Stimulated activated CD4-positive, alpha-beta T cell treated with anti-CD3 and anti-CD28 coated beads, Interleukin-12 subunit alpha, Interleukin-12 subunit beta, amount 100 ng/mL, for 4 hours (primary cell): ENCODE data around the gene CASK.

Experiments
- DNase-seq: peaks from one replicate; pipeline ENCODE4 v3.0.0-alpha.2; 2020

The CASK gene

DNA sequence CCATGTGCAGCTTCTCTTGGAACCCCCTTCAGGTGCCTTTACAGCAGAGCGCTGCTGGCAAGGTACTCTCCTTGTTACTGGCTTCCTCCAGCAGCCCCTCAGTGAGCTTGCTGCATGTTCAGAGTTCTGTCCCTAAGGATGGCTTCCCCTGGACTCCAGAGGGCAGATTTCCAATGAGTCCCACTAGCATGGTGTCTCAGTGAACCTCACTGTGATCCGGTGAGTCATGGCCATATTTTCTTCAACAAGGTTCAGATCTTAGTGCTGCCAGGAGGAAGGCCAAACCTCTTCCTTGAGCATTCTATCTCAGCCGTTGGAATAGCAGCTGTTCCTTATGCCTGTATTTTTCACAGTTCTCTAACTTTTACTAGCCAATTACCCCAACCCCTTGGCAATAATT, 98.8 kb downstream of the CASK start:
- DNase-seq: no peak

DNA sequence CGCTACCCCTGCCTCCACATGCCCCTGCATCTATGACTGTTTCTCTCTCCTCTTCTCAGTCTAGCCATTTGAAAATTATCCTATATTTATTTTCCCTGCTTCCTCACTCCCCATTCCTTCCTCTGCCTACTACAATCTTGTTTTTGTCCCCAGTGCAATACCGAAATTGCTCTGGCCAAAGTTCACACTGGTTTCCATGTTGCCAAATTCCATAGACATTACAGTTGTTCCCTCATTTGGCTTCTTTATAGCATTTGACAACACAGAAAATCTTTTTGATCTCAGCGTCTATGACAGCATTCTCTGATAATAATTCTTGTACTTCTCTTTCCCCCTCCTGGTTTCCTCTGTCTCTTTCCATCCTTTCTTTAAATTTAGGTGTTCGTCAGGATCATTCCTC, 100.0 kb downstream of the CASK start:
- DNase-seq: no peak

DNA sequence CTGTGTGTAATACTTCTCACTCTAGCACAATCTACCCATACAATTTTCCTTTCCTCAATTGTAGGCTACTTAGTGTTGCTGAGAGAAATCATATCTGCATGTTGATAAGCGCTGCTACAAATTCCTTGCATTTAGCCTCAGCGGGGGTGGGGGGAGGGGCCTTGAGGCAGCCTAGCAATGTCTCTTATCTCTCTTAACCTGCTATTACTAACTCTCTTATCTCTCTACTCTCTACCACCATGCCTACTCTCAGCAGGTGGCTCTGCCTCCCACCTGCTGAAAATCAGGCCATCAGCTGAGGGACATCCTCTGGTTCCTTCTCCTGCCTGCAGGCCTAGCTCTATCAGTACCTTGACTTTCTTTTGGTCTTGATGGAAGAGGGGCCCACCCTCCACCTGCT, 100.5 kb downstream of the CASK start:
- DNase-seq: no peak

DNA sequence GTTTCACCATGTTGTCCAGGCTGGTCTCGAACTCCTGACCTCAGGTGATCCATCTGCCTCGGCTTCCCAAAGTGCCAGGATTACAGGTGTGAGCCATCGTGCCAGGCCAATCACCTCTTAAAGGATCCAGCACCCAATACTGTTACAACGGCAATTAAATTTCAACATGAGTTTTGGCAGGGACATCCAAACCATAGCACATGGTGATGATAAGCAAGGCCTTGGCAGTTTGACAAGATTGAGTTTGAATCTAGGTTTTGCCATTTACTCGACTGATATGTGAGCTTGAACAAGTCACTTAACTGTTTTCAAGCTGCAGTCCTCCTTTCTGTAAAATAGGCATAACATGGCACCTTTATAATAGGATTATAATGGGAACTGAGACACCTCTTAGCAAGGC, 115.3 kb downstream of the CASK start:
- DNase-seq: no peak

DNA sequence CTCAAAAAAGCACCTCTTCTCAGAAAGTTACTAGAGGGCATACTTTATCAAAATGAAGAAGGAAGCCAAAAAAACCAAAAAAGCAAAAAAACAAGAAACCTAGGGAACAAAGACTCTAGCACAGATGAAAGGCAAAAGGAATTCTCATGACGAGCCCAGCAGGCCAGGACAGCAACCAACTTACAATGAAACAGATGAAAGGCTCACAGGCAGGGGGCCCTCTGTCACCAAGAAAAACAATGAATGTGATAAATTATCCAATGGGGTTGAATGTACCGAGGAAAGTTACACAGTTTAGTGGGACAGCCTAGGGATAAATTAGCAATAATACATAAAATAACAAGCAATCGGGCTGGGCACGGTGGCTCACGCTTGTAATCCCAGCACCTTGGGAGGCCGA, 120.4 kb downstream of the CASK start:
- DNase-seq: no peak

DNA sequence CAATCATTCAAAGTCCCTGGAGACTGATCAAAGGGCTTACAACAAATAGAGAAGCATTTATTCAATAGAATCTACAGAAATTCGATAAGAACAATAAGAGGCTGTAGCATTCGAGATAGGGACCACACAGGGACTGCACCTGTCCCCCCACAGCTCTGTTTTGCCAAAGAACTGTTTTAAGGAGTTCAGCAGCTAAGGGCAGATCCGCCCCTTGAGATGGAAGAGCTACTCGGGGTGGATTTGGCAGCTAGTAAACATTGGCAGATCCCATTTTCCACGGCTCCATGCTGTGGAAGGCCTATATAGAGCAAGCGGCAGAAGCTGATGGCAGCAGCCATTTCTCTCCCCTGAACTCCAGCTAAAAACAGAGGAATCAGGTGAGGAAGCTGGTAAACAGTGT, 123.7 kb downstream of the CASK start:
- no peak for DNase-seq

DNA sequence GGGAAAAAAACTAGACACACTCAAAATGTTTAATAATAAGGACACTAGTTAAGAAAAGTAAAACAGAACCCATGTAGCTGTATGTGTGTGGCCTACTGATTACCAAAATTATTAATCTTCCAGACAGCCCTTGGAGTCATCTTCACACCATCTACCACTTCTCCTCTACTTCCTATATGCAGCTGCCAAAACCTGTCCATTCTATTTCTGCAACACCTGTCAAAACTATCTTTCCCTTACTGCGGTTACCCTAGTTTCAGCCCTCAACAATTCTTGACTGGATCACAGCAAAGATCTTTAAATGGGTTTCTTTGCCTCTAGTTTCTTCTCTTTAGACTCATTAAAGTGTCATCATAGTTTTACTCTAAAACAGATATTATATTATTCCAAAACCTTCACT, 126.8 kb downstream of the CASK start:
- DNase-seq: no peak

DNA sequence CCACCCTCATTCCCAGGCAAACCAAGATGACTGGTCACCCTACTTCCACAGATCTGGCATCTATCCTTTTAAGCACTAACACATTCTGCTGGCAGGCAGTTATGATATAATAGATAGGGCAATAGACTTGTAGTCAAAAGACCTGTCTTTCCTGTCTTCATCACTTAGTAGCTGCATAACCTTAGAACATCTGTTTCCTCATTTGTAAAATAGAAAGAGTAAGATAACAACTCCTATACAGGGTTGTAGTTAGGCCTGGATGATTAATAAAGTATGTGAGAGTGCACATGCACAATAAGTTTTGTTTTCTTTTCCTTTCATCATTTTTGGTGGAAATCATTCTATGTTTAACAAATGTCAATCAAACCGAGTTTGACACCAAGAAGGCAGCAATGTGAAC, 127.3 kb downstream of the CASK start:
- DNase-seq: no peak

DNA sequence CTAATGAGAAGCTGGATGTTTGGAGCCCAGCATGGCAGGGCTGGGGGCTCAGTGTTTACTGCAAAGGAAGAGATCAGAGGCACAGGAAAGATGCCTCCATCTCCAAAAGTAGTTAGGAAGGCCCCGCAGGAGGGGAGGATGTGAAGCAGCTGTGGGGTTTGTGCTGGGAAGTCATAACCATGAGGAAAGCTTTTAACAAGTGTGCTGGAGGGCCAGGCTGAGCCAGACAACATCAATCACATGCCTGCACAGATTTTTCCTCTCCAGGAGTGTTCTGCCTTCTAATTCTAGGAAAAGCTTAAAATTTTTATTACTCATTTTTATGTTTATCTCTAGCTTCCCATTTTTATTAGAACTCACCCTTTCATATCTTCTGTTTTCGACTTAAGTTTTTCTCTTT, 134.0 kb downstream of the CASK start:
- no peak for DNase-seq

DNA sequence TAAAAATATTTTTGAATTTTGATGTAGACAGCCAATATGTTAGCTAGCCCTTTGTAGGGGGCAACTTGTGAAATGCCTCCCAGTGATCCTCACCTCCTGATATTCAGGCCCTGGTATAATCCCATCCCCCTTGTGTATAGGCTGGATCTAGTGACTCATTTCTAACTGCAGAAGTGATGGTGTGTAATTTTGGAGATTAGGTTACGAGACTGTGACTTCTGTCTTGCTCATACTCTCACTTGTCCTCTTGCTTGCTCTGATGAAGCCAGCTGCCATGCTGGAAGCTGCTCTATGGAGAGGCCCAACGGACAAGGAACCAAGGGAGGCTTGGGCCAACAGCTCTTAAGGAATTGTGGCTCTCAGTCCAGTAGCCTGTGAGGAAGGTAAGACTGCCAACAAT, 137.7 kb downstream of the CASK start:
- no peak for DNase-seq

DNA sequence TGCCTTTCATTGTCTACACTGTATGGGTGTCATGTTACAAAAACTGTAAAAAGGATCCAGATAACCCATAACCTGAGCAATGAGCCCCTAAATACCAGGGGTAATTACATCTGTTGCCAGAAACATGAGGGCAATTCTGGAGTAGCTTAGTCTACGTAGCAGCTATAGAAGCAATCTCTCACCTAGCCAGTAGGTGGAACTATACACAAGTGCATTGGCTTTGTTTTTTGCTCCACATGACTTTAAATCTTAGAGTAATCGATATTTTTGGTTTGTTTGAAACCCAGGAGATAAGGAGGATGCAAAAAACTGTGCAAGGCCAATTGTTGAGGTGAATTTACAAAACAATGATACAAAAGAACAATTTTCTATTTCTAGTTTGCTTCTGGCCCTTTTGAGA, 141.9 kb downstream of the CASK start:
- DNase-seq: no peak

DNA sequence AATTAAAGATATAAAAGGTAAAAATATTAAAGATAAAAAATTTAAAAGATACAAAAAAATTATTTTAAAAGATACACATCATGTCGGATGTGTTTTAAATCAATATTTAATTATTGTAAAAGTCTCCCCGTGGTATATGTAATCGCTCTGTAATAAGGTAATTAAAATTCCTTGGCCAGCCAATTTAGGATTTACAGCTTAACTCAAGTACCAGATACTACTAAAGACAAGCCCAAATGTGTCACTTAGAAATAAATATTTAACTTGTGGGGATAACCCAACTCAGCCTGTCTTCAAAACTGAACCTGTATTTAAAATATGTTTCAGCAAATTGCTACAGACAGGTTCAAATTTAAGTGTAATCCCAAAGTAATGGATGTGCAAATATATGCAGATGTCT, 143.4 kb downstream of the CASK start:
- no peak for DNase-seq

DNA sequence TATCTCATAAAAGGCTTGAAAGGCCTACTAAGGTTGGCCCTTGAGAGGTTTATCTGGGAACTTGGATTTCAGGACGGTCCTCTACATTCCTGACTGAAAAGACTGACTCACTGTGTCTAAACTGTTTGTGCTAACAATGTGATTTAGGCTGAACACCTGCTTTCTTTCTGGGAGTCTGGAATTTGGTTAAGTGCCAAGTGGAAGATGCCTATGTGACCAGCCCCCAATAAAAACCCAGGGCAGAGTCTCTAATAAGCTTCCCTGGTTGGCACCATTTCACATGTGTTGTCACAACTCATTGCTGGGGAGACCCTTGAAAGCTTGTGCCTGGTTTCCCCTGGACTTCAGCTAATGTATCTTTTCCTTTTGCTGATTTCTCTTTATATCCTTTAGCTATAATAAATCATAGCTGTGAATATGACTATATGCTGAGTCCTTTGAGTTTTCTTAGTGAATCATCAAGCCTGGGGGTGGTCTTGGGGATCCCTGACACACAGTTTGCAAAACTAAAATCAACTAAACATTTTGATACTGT, 144.3 kb downstream of the CASK start:
- DNase-seq: no peak

DNA sequence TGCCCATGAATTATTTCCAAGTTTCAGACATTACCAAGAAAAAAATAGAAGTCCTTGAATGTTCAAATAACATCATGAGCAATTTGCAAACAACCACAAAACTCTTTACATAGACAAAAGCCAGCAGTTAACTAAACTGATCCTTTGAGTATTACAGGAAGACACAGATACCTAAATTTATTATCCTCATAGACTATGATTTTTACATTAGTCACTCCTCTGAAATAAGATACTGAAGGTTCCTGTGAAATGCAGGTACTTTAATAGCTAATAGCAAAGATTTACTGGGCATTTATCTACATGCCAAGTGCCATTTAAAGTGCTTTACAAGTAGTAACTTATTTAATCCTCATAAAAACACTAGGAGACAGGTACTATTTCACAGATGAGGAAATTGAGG, 161.7 kb downstream of the CASK start:
- no peak for DNase-seq

DNA sequence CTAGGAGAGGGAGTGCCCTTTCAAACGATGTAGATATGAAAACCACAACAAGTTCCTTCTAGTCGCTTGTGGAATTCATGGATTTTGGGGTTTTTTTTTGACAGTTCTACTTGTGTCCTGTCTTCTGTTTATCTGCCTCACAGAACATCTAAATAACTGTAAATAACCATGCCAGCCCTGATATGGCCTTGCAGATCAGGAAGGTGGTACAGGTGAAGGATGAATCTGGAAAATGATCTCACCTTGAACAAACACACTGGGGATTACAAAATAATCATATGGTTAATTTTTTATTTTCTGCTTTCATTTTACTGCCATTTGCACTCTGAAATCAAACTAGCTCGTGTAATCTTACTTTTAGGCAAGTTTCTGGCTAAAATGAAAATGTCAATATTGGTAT, 162.2 kb downstream of the CASK start:
- no peak for DNase-seq

DNA sequence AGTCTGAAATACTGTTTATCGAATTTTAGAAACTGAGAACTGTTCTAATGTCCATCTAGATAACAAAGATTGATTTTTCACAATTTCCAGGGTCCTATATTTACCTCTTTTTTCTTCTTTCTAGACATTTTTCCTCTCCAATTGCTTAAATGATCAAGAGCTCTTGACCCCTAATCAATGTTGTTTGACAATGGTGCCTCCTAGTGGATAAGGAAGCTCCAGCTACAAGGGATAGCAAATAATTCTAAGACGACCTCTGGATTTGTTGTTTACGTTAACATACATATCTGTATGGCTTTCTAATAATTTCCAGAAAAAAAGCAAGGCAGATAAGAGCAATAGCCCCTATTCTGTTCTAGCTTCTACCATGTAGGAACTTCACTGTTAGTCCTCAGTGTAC, 163.5 kb downstream of the CASK start:
- no peak for DNase-seq

DNA sequence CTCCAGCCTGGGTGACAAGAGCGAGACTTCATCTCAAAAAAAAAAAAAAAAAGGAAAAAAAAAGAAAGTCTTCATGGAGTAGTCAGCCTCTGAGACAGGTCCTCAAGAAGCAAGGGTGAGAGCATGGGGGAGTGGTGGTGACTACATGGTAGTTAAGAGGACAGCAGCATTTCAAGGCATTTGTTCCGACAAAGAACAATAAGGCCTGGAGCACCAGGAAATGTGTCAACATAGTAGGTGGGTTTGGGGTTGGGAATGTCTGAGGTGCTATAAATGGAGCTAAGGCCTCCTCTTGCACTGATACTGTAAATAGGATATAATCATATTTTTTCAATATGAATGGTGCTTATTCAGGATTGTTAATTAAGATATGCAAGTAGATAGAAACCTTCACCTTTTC, 165.0 kb downstream of the CASK start:
- no peak for DNase-seq

DNA sequence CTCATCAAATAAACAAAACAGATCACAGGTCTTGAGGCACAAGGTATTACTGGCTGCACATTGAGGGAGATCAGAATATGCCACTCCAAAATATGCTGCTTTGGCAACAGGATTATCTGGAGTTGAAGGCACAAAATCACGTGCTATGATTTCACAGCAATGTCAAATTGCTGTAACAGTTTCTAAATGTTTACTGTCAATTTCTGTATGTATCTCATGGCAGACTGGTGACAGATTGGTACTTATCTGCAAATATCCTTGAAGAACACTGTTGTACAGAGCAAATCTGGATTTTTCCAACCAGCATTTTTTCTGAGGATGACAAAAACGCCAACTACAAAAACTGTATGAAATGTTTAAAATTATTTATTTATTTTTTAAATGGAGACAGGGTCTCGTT, 172.6 kb downstream of the CASK start:
- no peak for DNase-seq

DNA sequence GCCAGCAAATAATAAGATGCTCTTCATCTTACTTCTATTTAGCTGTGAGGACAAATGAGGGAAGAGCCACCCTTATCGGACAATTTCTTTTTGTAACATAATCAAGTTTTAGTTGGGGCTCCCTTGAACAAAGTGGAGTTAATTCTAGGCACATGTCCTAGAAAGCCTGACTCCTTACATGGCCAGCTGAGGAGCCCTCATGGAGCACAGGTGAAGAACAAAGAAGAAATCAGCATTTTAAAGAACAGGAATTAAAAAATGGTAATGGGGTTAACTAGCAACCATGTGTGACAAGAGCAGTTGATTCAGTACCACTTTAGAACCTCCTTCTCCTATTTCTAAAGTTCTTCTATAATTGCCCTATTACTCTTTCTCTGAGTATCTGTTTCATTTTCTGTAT, 183.5 kb downstream of the CASK start:
- no peak for DNase-seq

DNA sequence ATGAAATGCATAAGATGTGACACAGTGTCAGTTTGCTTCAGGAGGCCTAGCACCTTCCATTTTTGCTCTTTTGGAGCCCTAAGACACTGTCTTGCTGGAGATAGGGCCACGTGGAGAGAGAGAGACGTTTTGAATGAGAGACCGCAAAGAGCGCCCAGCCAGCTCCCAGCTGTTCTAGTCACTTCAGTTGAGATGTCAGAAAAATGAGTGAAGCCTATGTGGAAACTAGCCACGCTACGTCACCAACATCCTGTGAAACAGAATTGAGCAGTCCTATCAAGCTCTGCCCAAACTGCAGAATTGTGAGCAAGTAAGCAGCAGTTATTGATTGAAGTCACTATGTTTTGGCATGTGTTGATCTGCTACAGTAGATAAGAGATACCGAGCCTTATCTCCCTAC, 186.3 kb downstream of the CASK start:
- no peak for DNase-seq

DNA sequence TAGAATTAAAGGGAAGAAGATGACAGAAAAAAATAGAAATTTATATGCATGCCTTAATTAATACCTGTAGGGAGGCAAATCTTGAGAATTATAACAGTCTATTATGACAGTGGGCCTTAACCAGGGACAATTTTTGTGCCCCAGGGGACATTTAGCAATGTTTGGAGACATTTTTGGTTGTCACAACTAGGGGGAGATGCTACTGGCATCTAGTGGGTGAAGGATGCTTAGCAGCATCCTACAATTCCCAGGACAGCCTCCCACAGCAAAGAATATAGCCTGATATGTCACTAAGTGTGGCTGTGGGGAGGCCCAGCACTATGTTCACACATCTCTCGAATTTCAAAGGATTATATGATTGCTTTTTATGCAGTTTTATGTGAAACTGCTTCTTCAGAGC, 188.8 kb downstream of the CASK start:
- DNase-seq: no peak

DNA sequence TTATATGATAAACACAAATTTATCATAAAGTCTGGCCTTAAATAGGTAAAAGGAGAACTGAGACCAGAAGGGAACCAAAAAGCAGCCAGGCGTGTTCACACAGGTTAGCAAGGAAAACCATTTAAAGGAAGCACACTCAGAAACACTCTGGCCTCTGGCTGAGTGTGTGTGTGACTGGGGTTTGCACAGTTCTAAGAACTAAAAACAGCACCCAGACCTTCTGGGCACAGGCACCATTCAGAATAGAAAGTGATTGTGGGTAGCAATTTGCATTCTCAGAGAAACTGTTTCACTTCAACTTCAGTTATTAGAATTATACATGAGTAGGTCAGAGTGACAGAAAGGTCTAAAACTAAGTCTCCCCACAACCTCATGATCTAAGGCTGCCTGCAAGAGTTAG, 189.4 kb downstream of the CASK start:
- DNase-seq: no peak

DNA sequence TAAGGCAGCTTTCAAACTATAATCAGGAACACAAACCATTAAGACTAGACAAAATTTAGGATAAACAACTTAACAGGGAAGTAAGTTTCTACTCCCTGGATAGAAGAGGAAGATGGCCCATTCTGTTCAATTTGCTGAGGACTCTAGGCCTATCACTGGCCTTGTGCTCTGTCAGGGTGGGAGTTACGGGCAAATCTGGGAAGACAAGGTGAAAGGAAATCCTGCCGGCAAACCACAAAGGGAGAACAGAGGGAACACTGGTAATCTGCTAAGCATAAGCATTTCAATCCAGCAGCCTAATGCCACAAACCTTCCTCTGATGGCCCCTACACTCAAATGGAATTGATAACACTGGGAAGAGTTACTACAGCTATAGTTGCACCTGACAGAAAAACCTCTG, 191.1 kb downstream of the CASK start:
- no peak for DNase-seq

DNA sequence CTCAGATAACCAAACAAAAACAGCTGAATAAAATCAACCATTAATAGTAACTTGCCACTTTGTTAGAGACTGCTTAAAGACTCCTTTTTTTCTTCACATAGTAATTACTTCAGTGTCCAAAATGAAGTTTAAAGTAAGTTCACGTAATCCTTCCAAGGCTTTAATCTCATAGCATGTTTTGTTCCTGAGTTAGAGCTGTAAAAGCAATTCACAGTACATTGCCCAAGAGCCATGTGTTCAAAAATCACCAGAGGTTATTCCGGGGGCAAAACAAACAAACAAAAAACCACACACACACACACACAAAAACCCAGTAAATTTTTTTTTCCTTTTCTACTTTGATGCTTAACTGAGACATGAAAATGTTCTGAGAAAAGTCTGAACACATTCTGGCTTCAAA, 193.3 kb downstream of the CASK start:
- DNase-seq: no peak

DNA sequence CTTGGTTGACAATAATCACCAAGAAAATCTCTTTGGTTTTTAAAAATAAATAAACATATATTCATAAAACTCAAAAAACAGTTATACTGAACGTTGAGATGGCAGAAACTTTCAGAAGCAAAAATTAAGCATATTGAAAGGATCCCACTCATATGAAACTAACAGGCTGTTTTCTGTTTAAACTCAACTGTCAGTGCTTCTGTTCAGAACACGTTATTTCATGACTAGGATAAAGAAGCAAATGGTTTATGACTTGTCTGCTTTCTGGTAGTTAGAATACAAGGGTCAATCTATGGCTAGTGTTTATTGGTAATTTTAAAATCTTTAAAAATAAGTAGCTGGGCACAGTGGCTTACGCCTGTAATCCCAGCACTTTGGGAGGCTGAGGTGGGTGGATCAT, 195.2 kb downstream of the CASK start:
- no peak for DNase-seq

DNA sequence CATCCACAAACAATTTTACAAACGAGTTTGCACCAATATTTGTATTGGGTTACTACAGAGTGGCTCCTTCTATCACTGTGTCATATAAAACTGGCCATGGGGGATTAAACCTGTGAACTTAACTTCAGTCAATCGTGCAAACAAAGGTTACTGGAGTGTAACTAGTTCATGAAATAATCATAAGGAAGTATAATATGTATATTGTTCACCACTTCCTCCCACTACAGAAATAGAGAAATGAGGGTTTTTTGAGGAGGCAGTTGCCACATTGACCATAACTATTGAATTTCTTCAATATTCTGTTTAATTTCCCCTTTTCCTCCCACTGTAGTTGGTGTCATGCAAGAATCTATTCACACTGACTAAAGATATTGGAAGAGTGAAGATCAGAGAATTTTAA, 199.5 kb downstream of the CASK start, which contains the start of gene GPR82:
GPR82 (plus strand) TSS at position 356 of the 400 bp plus-strand sequence. CDS start 2,846 bp downstream, outside the sequence.
- DNase-seq: no peak
